GM12872 (cell line): ENCODE data around the gene TBC1D22A.

Source experiments
- TF ChIP-seq, protein P1 (sequence below): IDR thresholded peaks from 3 replicates; pipeline ENCODE4 v1.5.1; 2011; ENCODE audit warnings: low read depth, mild to moderate bottlenecking, low read length, moderate library complexity; ENCODE audit not compliant: insufficient read depth

Gene TBC1D22A

GRCh38 chr22:46887978-46888377 is 125.5 kb downstream of the TBC1D22A start:
- TF ChIP-seq, protein P1, sequence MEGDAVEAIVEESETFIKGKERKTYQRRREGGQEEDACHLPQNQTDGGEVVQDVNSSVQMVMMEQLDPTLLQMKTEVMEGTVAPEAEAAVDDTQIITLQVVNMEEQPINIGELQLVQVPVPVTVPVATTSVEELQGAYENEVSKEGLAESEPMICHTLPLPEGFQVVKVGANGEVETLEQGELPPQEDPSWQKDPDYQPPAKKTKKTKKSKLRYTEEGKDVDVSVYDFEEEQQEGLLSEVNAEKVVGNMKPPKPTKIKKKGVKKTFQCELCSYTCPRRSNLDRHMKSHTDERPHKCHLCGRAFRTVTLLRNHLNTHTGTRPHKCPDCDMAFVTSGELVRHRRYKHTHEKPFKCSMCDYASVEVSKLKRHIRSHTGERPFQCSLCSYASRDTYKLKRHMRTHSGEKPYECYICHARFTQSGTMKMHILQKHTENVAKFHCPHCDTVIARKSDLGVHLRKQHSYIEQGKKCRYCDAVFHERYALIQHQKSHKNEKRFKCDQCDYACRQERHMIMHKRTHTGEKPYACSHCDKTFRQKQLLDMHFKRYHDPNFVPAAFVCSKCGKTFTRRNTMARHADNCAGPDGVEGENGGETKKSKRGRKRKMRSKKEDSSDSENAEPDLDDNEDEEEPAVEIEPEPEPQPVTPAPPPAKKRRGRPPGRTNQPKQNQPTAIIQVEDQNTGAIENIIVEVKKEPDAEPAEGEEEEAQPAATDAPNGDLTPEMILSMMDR, result no peak

GRCh38 chr22:46890819-46891218 is 128.4 kb downstream of the TBC1D22A start:
- TF ChIP-seq, protein P1, result no peak

DNA sequence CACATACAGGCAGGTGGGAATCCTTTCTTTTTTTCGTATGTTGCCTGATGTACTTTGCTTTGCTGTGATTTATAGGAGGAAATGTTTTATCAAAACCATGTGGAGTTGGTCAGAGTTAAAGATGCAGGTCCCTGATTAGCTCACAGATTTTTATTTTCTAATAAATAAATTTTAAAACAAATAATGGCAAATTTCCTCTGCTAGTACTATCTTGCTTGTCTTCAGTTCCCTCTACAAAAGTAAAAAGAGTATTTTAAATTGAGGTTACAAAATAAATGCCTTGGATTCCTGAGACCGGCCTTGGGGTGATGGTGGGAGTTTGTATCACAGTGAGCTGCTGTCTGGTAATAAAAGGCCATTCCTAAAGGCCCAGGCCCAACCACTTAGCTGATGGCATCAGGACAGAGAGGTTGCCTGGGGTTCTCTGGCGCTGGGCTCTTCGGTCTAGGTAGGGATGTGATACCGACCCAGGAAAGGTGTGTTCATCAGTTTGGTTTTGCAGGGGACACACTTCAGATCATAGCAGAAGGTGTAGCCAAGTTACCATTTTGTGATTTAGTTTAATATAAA is 129.0 kb downstream of the TBC1D22A start:
- TF ChIP-seq, protein P1, result no peak

DNA sequence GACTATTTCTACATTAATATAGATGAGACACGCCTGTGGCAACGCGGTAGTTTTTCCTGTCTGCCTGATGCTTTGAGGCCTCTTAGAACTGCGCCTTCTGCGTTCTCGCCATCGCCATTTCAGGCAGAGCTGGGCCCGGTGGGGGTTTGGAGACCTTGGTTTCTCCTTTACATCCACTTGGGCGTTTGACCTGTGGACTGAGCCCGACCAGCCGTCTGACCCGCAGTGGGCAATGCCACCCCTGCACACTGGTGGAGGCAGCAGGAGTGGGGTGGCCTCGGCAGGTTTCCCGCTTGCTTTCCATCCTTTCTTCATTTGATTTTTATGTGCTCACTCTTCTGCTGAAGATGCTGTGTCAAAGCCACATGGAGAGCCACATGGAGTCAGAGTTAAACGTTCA is 130.4 kb downstream of the TBC1D22A start:
- TF ChIP-seq, protein P1, result no peak

GRCh38 chr22:46893281-46894020 is 131.0 kb downstream of the TBC1D22A start:
- TF ChIP-seq, protein P1, result no peak

DNA sequence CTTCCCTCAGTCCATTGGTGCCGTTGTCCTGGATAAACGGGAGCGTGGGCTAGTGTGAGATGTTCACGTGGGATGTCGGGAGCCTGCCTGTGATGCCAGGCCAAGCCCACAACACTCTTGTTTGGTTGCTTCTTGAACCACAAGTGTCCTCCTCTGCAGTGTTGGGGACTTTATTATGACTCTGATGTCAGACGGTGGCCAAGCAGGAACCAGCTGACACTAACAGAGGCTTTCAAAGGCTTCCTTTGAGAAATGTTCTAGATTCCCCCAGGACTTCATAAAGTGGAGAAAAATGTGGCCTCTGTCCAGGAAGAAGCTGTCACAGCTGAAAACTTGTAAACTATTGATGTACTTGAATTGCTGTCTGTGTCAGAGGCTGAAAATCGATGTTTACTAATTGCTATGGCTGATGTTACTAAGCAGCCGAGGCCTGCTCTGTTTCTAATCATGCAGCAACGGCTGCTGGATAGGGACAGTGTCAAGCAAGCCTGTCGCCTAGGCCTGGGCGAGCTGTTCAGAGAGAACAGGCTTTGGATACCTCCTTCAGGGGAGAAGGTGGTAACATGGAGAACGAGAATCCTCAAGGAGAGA is 131.7 kb downstream of the TBC1D22A start:
- TF ChIP-seq, protein P1, result no peak

GRCh38 chr22:46894851-46895640 is 132.6 kb downstream of the TBC1D22A start:
- TF ChIP-seq, protein P1, result no peak
